NCI-H2081 (cell line): ENCODE measurements around the gene DLST.
"Not testable (repeated sequence)": the region's sequence is repeated elsewhere in the genome, so short reads cannot be mapped to it uniquely, and the experiment has no call there.

ENCODE experiments used
- DNase-seq, 2 experiments: peaks; one replicate each; lab custom pipeline; 2025; lab: John Stamatoyannopoulos, UW

The DLST gene

GRCh38 chr14:74917646-74918081 lies 35.9 kb downstream of the DLST start:
- DNase-seq: no peak

GRCh38 chr14:74918380-74918779 lies 36.7 kb downstream of the DLST start:
- DNase-seq: no peak

GRCh38 chr14:74919421-74920165 lies 37.9 kb downstream of the DLST start:
- DNase-seq: no peak

GRCh38 chr14:74920281-74920680 lies 38.6 kb downstream of the DLST start:
- DNase-seq: no peak

DNA sequence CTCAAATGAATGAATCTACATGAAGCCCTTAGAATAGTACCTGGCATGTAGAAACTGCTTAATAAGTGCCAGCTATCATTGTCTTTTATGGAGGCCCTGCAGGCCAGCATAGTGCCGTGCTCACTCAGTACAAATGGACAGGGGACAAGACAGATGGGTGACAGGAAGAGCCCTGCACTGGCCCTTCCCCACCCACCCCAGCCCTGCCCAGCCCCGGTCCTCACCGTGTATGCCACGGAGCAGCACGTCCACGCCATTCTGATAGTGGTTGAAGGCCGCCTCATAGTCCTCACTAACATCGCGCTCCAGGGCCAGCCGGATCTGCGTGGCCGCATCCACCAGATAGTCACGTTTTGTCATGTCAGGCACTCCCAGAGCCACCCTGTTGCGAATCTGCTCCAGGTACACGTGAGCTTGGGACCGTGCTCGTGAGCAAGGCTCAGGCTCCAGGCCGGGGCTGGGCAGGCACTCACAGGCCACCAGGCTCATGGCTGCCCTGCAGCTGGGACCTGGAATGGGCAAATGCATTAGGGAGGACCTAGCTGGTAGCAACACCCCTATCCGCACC lies 39.4 kb downstream of the DLST start:
- DNase-seq: no peak

- no peak for DNase-seq
Observed at GRCh38 chr14:74921987-74922751, 40.5 kb downstream of the DLST start.

DNA sequence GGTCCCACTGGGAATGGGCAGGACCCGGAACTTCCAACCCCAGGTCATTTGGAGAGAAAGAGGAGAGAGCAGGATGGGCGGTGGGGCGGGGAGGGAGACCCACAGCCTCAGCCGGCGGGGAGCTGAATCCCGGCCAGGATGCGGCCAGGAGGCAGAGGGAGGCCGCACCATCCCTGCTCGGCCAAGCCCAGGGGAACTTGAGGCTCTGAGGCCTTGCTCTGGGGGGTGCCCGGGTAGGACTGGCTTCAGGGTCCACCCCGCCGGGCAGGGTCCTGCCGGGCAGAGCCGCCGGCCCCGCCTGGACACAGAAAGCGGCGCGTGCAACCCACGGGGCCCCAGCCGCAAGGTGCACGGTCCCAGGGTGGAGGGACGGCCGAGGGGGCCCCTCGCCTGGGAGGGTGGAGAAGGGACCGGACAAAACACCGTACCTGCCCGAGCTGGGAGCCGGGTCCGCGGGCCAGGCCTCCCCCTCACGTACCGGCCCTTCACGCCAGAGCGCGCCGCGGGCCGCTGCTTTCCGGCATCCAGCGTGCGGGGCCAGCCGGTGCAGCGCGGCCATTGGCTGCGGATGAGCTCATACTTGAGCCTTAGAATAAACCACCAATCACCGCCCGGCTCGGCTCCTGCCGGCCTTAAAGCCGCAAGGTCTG lies 41.2 kb downstream of the DLST start, which contains the start of gene RPS6KL1:
Gene RPS6KL1, minus strand, starts transcription at position 509 of the 650 bp plus-strand sequence. CDS start 1,719 bp downstream, outside the sequence.
- peak; percentile 89 to 93 for DNase-seq

GRCh38 chr14:74924061-74924460 lies 42.3 kb downstream of the DLST start:
- DNase-seq: no peak

- DNase-seq: no peak
Observed at GRCh38 chr14:74927225-74927624, 45.5 kb downstream of the DLST start.

DNA sequence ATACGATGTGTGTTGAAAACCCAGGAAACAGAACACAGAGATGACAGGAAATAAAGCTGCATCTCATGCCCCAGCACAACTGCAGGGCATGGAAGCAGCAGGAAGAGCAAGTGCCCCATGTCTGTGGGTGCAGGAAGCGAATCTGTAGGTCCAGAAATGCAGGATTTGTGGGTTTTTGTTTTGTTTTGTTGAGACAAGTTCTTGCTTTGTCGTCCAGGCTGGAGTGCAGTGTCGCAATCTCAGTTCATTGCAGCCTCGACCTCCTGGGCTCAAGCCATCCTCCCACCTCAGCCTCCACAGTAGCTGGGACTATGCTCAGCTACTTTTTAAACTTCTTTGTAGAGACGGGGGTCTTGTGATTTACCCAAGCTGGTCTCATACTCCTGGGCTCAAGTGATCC lies 47.5 kb downstream of the DLST start:
- DNase-seq: no peak

DNA sequence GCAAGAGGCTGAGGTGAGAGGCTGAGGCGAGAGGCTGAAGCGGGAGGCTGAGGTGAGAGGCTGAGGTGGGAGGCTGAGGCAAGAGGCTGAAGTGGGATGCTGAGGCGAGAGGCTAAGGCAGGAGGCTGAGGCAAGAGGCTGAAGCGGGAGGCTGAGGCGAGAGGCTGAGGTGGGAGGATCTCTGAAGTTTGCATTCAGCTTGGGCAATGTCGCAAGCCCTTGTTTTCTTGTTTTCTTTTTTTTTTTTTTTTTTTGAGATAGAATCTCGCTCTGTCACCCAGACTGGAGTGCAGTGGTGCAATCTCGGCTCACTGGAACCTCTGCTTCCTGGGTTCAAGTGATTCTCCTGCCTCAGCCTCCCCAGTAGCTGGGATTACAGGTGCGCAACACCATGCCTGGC lies 50.0 kb downstream of the DLST start:
- not testable (repeated sequence) for DNase-seq

DNA sequence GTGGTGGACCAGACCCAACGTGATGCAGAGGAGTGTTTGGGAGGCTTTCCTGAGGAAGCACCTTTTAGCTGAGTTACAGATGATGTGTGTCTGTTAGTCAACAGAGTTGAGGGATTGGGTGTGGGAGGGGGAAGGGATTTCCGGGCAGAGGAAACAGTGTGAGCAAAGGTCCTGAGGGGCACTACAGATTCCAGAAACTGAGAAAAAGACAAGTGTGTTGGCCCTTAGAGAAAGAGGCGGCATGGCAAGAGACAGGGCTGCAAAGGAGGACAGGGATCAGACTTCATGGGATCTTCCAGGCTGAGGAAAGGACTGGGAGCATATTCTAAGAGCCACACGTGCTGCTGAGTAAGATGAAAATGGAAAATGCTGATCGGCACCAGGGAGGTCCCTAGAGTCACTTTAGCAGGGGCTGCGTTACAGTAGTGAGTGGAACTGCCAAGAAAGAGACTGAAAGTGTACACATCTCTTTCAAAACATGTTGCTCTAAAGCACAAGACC lies 50.7 kb downstream of the DLST start:
- no peak for DNase-seq

DNA sequence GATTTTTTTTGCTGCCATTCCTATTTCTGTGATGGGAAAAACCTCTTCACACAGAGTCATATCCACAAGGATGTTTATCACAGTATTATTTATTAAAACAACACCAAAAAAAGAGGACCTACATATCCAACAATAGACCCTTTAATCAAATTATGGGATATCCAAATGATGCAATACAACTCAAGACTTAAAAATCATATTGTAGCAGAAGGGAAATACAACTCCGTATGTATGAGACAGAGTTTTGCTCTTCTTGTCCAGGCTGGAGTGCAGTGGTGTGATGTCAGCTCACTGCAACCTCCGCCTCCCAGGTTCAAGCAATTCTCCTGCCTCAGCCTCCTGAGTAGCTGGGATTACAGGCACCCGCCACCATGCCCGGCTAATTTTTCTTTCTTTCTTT lies 51.2 kb downstream of the DLST start:
- not testable (repeated sequence) for DNase-seq

- no peak for DNase-seq
Observed at GRCh38 chr14:74934041-74934440, 52.3 kb downstream of the DLST start.

DNA sequence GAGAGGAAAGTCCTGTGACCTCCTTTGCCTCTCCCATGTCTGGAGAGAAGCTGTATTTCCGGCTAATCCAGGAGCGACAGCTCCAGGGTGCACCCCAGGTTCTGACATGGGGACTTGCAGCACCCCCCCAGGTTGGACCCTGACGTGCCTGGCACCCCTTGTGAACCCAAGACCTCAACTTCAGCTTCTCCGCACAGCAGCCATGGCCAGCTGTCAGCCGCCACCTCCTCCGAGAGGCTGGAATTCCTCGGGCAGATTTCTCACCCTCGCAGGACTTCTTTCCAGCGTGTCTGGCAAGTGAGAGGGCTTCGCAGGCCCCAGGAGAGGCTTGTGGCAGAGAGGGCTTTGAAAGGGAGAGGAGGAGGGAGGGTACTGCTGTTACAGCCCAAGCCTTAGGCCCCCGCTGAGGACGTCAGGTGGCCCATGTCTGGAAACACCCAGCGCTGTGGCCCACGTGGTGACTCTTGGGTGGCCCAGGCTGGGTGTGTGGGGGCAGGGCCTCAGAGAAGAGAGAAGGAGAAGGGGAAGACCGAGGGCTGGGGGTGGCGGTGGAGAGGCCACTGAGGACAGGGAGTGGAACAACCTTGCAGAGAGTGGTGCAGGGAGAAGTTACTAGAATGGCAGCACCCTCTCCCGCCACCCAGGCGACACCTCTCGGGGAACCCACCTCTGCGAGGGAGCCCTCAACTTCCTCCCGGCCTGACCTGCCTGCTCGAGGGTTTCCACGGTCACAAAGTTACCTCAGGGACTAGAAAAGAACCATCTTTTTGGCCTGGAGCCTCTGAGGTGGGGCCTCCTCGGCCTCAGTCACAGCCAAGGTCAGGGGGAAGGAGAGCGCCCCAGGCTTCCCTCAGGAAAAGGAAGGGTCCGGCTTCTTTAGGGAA lies 53.0 kb downstream of the DLST start:
- DNase-seq: no peak

DNA sequence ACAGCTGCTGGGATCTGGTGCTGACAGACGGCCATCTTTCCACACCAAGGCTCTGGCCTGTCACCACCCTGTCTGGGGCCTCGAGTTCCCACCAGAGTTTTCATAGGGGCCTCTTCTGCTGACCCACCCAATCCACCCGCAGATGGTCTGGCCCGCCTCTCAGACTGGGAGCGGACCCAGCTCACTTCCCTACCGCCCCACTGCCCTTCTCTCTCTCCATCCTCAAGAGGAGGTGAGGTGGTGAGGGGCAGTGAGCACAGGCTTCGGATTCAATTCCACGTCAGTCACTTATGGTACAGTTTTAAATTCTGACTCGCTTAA lies 53.6 kb downstream of the DLST start:
- no peak for DNase-seq

DNA sequence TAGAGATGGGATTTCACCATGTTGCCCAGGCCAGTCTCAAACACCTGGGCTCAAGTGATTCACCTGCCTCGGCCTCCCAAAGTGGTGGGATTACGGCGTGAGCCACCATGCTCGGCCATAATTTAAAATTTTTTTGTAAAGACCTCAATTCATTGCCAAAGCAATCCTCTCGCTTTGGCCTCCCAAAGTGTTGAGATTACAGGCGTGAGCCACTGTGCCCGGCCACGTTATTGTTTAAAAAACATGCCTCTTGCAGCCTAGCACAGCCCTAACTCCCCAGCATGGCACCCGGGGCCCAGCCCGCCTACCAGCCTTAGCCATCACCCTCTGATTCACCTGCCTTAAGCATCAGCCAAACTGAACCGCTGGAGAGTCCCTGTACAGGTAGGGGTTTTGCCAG lies 54.4 kb downstream of the DLST start:
- DNase-seq: no peak

GRCh38 chr14:74936731-74937130 lies 55.0 kb downstream of the DLST start:
- DNase-seq: no peak

- no peak for DNase-seq
Observed at GRCh38 chr14:74937171-74937570, 55.5 kb downstream of the DLST start.

DNA sequence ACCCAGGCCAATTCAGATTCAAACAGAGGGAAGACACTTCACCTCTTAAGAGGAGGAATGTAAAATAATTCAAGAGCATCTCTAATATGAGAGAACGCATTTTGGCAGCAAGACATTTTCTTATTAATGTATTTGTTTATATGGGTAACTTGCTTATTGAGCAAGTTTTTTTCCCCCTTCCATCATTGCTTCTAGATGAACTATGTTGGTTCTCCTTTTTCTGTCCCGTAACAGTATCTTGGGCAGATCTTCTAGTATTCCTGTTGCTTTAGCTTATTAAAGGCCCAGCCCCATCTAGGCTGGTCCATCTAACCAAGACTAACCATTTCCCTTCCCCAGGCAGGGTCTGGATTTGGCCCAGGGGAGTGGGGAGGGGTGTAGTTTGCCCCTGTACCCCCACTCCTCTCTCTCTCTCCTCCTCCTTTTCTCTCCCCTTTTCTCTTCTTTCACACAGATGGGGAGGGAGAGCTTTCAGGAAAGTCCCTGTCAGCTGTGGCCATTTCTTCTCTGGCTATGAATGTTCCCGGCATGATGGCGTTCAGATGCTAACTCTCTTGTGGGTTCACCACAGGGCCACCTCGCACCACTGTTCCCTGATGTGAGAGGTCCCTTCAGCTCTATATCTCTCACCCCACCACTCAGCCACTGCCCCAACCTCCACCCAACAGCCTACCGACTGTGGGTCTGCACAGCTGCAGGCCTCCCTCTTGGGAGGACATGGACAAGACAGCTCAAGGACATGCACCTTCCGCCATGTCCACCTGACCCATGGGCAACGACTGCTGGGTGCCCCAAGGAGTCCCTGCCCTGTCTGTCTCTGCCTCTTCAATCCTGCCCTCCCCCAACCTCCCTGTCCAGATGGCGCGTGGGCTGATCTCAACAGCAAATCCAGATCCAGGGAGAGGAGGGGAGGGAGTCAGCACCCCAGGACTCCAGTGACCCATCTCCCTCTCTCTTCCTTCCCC lies 57.1 kb downstream of the DLST start:
- no peak for DNase-seq
